Neural cell (in vitro differentiated cells): ENCODE measurements around the gene ARHGAP24.

Experiments
- EP300 ChIP-seq: fragments of 450-650 bp; conservative IDR thresholded peaks from 2 replicates; pipeline ENCODE4 v1.6.1; 2014; ENCODE audit warnings: antibody characterized with exemption, mild to moderate bottlenecking, moderate library complexity; ENCODE audit not compliant: poor library complexity, severe bottlenecking
- EZH2 ChIP-seq: fragments of 200-600, 300-800 bp; shearing (Covaris generic), sonication (generic); IDR thresholded peaks from 2 replicates; pipeline ENCODE4 v1.6.1; 2014; ENCODE audit warnings: antibody characterized with exemption, low read length, borderline replicate concordance, mild to moderate bottlenecking; ENCODE audit not compliant: insufficient read depth, poor library complexity, severe bottlenecking
- MXI1 ChIP-seq: fragments of 450-650 bp; conservative IDR thresholded peaks from 2 replicates; pipeline ENCODE4 v1.6.1; 2014; ENCODE audit warnings: antibody characterized with exemption, mild to moderate bottlenecking; ENCODE audit not compliant: poor library complexity, severe bottlenecking
- POLR2AphosphoS5 ChIP-seq: IDR thresholded peaks from 2 replicates; pipeline ENCODE4 v1.6.1; 2012
- RAD21 ChIP-seq: fragments of 450-650 bp; conservative IDR thresholded peaks from 2 replicates; pipeline ENCODE4 v1.6.1; 2014; ENCODE audit warnings: antibody characterized with exemption, mild to moderate bottlenecking, moderate library complexity
- SMC3 ChIP-seq: fragments of 450-650 bp; conservative IDR thresholded peaks from 2 replicates; pipeline ENCODE4 v1.6.1; 2014; ENCODE audit warnings: antibody characterized with exemption, mild to moderate bottlenecking, moderate library complexity; ENCODE audit not compliant: poor library complexity
- TAF1 ChIP-seq: IDR thresholded peaks from 2 replicates; pipeline ENCODE4 v1.6.1; 2012; ENCODE audit warnings: low read depth
- TF ChIP-seq, protein P1 (sequence below): fragments of 450-650 bp; IDR thresholded peaks from 2 replicates; pipeline ENCODE4 v1.5.1; 2014; ENCODE audit warnings: antibody characterized with exemption, mild to moderate bottlenecking, moderate library complexity; ENCODE audit not compliant: poor library complexity, severe bottlenecking

DNA sequence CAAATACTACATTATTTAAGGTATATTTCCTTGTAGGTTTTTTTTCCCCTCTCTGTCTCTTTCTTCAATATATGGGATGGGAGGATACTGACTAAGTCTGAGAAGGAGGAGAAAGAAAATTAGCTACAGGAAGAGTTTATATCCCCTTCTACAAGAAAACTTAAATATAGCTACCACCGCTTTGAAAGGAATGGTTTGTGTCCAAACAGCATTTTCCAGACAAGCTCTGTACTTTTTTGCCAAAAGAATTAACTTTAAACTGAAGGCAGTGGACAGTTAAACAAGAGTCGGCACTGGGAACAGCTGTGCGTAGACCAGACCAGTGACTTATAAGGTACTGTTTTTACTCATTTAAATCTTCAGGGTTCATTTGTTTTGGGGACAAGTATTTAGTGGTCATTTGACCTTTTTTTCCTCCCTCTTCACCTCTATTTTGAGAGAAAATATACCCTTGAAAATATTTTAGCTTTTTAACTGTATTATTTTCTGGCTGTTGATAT lies 303.7 kb downstream of the ARHGAP24 start:
- TF ChIP-seq, protein P1, sequence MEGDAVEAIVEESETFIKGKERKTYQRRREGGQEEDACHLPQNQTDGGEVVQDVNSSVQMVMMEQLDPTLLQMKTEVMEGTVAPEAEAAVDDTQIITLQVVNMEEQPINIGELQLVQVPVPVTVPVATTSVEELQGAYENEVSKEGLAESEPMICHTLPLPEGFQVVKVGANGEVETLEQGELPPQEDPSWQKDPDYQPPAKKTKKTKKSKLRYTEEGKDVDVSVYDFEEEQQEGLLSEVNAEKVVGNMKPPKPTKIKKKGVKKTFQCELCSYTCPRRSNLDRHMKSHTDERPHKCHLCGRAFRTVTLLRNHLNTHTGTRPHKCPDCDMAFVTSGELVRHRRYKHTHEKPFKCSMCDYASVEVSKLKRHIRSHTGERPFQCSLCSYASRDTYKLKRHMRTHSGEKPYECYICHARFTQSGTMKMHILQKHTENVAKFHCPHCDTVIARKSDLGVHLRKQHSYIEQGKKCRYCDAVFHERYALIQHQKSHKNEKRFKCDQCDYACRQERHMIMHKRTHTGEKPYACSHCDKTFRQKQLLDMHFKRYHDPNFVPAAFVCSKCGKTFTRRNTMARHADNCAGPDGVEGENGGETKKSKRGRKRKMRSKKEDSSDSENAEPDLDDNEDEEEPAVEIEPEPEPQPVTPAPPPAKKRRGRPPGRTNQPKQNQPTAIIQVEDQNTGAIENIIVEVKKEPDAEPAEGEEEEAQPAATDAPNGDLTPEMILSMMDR = no peak
- TF ChIP-seq EZH2 (no peak), POLR2AphosphoS5 (no peak), SMC3 (no peak), EP300 (no peak), TAF1 (no peak), RAD21 (no peak), MXI1 (no peak)
